Measurements from ENCODE around the gene OR2F2.

The OR2F2 gene

DNA sequence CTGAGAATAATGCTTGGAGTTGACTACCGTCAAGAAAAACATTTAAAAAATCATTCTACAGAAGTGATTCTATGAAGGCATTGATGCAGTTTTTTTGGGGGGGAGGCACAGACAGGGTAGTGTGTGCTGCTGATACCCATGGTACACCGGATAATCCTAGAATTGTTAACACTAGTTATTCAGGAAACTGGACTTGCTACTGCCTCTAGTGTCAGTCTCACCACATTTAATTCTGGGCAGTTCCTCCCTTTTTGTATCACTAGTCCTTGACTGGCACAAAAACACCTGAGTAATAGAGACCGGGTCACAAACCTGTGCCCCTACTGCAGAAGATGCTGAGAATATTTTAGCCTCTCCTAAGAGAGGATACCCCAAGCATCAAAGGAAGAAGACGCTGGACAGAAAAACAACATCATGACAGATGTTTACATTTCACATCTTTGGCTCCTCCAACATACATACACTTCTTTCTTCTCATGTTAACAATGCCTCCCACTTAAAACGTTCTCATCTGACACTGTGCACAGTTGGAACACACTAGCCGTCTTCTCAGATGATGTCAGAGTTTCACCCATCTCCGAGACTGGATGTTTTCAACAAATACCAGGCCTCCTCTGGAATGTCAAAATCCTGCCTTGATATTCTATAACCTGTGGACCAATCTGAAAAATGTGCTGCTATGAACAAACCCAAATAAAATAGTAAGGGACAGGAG is 19.9 kb upstream of the OR2F2 start:
- FAIRE-seq, result no peak

GRCh38 chr7:143924851-143925250 is 10.2 kb upstream of the OR2F2 start:
- no peak for FAIRE-seq

GRCh38 chr7:143929224-143929920 is 5.7 kb upstream of the OR2F2 start:
- no peak for FAIRE-seq

- no peak for FAIRE-seq
These were observed 3.3 kb upstream of the OR2F2 start for GRCh38 chr7:143931739-143932138.

DNA sequence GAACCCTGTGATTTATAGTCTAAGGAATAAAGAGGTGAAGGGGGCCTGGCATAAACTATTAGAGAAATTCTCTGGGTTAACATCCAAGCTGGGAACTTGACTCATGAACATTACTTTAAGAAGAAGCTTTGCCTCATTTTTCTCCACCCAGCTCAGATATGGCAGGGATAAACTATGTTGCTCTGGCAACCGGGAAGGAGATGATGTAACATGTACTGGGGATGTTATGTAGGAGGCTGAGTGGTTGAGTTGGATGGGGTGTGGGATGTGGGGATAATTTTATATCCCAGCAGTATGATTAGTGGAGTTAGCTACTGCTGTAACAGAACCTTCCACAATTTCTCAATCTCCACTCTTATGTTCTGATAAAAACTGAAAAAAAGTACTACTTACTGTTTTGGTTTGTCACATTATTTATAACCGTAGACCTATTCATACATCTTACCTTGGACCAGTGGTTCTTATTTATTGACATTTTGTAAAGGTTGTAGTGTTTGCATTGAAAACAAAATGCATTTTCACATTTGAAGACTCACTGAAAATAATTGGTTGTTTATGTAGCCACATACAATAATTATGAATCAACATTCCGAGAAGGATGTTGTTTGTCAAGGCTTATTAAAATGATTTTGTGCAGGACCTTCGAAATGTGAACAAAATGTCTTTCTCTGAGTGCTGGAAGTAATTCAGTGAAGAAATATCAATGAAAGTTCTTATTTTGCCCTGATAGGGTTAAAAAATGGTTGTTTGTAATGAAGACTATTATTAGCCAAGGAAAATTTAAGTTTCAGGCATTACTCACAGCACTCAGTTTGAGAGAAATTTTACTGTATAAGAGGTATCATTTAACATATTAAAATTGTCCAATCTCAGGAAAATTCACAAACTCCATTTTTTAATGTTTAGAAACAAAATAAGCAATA is 1.3 kb downstream of the OR2F2 start:
- no peak for FAIRE-seq

DNA sequence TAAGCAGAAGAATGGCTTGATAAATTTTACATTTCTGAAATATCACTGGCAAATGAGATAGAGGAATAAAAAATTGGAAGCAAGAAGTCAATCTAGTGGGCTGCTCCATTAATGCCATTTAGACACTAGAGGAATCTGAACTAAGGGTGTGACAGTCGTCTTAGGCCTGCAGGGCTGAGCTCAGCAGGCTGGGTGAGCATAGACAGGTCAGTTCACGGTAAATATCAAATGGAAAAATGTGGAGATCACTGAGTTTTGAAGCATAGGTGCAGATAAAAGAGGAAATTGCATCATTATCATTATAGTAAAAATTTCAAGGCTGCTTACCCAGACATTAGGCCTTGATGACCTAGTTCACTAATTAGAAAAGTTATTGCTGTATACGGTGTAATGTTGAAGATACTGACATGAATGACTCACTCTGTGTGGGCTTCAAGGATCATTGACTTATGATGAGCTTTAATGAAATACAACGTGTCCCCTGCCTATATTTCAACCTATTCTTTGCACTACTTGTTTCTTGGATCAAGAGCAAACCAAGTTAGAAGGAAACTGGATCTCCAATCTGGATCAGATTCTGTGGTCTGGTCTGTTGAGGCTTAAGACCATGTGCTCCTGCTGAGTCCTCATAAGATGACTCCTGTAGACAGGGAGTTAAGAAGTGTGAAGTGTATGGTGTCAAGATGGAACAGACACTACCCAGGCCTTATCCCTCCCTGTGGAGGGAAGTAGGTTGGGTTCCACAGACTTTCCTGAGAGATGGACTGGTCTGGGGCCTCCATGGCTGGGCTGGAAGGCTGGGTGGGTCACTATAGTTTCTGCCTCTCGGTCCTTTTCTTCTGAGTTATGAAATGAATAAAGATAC is 3.6 kb downstream of the OR2F2 start:
- no peak for FAIRE-seq

DNA sequence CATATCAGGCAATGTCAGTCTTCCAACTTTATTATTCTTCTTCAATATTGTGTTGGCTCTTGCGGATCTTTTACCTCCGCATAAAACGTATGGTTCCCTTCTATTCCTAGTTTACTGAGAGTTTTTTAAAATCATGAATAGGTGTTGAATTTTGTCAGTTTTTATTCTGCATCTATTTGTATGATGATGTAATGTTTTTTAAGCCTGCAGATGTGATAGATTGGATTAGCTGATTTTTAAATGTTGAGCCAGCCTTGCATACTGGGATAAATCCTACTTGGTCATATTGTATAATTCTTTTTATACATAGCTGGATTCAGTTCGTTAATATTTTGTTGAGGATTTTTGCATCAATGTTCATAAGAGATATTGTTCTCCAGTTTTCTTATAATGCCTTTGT is 10.4 kb downstream of the OR2F2 start:
- no peak for FAIRE-seq

DNA sequence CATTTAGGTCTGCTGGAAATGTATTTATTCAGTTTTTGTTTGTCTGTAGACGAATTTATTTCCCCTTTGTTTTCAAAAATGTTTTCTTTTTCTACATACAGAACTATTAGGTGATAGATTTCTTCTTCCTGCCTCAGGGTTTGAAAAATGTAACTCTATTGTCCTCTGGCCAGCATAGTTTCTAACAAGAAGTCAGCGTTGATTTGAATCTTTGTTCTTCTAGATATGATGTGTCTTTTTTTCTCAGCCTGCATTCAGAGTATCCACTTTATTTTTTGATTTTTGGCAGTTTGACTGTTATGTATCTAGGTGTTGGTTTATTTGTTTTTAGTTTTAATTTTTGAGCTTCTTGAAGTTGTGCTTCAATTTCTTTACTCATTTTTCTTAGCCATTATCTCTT is 12.1 kb downstream of the OR2F2 start:
- no peak for FAIRE-seq

GRCh38 chr7:143948733-143949132 is 13.7 kb downstream of the OR2F2 start:
- FAIRE-seq, result no peak

DNA sequence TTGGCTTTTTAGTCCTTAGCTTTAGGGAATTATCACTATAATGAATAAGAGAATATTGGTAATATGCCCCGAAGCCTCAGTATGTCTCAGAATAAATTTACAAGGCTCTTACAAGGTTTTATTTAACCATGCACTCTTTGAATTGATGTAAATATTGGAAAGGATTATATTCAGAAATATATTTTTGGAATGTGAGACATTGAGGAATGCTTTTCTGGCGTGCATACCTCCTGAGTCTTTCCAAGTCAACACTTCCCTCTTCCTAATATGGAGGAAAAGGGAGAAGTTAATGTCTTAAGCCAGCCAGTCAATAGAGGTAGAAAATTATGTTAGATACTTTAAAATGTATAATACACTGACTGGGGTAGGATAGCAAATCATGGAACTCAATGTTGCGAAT is 18.4 kb downstream of the OR2F2 start:
- FAIRE-seq, result no peak

DNA sequence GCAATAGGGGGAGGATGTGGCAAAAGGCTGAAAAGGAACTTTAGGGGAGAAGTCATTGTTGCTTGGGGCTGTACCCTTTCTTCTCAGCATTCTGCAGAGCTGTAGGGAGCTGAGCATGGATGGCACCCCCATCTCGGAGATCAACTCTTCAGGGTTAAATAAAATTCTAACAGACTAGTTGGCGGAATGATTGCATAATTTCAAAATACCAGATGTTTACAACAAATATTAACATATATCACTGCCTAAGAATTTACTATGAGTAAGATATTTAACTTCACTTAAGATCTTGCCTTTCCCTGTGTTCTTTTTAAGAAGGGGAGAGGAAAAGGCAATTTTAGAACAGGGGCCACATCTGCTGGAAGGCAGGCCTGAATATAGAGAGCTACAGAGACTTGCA is 19.1 kb downstream of the OR2F2 start:
- no peak for FAIRE-seq

- FAIRE-seq, result no peak
These were observed 19.5 kb downstream of the OR2F2 start, which contains the start of gene OR2F1 for GRCh38 chr7:143954544-143954943. TSS of gene OR2F1 (plus strand) at chr7:143954844. CDS start at chr7:143959971, 5,127 bp downstream.

DNA sequence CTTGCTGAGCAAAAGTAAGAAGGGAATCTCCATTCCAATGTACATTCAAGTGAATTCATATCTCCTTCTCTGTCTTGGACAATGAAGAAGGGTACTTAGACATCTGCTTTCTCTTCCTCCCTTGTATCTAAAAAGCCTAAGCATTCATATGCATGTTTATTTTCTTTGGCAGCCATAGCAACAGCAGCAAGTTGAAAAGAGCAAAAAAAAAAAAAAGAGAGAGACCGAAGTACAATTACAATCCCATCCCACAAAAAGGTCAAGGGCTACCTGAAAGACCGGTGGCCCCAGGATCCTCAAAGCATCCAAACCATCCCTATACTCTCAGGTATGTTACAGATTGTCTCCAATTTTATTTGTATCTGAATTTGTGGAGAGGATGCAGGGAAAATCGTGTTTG is 23.7 kb downstream of the OR2F2 start:
- no peak for FAIRE-seq

- FAIRE-seq, result no peak
These were observed 26.0 kb downstream of the OR2F2 start for GRCh38 chr7:143960813-143961610.

DNA sequence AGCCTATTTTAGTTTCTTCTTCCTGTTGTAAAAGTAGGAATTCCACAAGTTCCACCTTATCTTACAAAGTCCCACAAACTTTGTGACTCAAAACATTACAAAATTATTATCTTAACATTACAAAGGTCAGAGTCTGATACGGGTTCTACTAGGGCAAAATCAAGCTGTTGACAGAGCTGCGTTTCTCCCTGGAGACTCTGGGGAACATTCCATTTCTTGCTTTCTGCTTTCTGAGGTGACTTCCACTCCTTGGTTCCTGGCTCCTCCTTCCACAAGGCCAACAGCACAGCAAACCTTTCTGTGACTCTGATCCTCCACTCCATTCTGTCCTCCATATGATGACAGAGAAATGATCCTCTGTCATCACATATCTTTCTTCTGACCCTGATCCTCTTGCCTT is 30.2 kb downstream of the OR2F2 start:
- no peak for FAIRE-seq

DNA sequence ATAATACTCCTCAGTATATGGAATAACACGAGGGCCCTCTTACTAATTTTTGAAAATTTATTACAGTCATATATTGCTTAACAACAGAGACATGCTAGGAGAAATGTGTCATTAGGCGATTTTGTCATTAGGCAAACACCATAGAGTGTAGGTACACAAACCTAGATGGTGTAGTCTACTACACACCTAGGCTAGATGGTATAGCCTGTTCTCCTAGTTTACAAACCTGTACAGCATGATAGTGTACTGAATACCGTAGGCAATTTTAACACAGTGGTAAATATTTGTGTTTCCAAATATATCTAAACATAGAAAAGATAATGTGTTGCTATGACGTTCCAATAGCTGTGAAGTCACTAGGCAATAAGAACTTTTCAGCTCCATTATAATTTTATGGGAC is 32.4 kb downstream of the OR2F2 start:
- FAIRE-seq, result no peak

GRCh38 chr7:143973870-143974416 is 38.9 kb downstream of the OR2F2 start:
- no peak for FAIRE-seq

- FAIRE-seq, result no peak
These were observed 39.4 kb downstream of the OR2F2 start for GRCh38 chr7:143974459-143974858.

- no peak for FAIRE-seq
These were observed 40.6 kb downstream of the OR2F2 start for GRCh38 chr7:143975617-143976016.

DNA sequence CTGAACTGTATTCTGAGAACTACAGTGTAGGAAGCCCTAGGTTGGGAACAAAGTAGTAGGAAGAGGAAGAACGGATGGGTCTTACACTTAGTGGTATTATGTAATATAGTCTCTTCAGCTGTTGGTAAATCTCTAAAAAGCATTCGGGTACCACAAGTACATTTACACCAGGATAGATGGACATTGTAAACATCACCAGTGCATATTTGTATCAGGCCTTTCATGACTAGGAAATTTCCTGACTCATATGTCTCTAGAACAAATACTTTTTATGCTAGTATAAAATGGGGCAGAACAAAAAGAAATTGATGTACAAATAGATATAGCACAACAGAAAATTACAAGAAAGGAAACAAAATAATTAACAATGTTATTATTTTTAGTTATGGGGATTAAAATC is 43.6 kb downstream of the OR2F2 start:
- no peak for FAIRE-seq

GRCh38 chr7:143979359-143979758 is 44.3 kb downstream of the OR2F2 start:
- FAIRE-seq, result no peak

Measured in G401.6 (cell line).